ENCODE measurements around the gene PTPRN2.

DNA sequence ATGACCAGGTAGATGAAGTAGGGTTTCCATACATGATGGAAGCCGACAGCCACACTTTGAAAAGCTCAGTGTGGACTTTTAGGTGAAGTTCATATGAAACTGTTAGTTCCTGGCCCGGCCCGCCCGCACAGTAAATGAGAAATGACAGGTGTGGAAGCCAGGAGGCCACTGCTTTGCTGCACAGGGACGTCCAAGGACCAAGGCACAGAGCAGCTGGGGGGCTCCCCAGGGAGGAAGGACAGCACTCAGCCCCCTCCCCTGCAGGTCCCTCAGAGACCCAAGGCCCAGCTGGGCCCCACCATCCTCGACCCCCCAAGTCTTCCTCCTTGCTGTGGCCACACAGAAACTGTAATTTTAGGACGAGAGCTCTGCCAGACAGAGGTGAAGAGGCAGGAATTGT lies 219.2 kb downstream of the PTPRN2 start:
- TF ChIP-seq, protein P1, sequence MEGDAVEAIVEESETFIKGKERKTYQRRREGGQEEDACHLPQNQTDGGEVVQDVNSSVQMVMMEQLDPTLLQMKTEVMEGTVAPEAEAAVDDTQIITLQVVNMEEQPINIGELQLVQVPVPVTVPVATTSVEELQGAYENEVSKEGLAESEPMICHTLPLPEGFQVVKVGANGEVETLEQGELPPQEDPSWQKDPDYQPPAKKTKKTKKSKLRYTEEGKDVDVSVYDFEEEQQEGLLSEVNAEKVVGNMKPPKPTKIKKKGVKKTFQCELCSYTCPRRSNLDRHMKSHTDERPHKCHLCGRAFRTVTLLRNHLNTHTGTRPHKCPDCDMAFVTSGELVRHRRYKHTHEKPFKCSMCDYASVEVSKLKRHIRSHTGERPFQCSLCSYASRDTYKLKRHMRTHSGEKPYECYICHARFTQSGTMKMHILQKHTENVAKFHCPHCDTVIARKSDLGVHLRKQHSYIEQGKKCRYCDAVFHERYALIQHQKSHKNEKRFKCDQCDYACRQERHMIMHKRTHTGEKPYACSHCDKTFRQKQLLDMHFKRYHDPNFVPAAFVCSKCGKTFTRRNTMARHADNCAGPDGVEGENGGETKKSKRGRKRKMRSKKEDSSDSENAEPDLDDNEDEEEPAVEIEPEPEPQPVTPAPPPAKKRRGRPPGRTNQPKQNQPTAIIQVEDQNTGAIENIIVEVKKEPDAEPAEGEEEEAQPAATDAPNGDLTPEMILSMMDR (conservative IDR thresholded peaks at IDR 0.05; ENCODE audit: low read depth, low read length), result no peak
- TF ChIP-seq EZH2 (IDR thresholded peaks at IDR 0.05; ENCODE audit: borderline replicate concordance, low read depth, low read length, poor library complexity, severe bottlenecking), result no peak

Data from A673 (cell line).